GM21360 (cell line): ENCODE data around the gene IL20RA.

ENCODE experiments used
- ATAC-seq: cut with Tn5 transposase; IDR thresholded peaks from one replicate; pipeline ENCODE4 v1.9.1; 2021; ENCODE audit warnings: mild to moderate bottlenecking, moderate library complexity; ENCODE audit not compliant: unreplicated experiment

The IL20RA gene

GRCh38 chr6:137011406-137011805 is 33.4 kb downstream of the IL20RA start:
- ATAC-seq = no peak

- ATAC-seq = no peak
Observed at GRCh38 chr6:137010128-137010718, 34.5 kb downstream of the IL20RA start.

- no peak for ATAC-seq
Observed at GRCh38 chr6:137008204-137008603, 36.6 kb downstream of the IL20RA start.

- no peak for ATAC-seq
Observed at GRCh38 chr6:137006056-137006455, 38.7 kb downstream of the IL20RA start.

GRCh38 chr6:137005073-137005472 is 39.7 kb downstream of the IL20RA start:
- no peak for ATAC-seq

- ATAC-seq = no peak
Observed at GRCh38 chr6:137002505-137002904, 42.3 kb downstream of the IL20RA start.

GRCh38 chr6:137001977-137002302 is 42.8 kb downstream of the IL20RA start:
- no peak for ATAC-seq

GRCh38 chr6:137001299-137001976 is 43.3 kb downstream of the IL20RA start:
- no peak for ATAC-seq

GRCh38 chr6:137000825-137001224 is 43.9 kb downstream of the IL20RA start:
- ATAC-seq = no peak

GRCh38 chr6:136995521-136995920 is 49.2 kb downstream of the IL20RA start:
- no peak for ATAC-seq

GRCh38 chr6:136994782-136995181 is 50.0 kb downstream of the IL20RA start:
- ATAC-seq = no peak

- ATAC-seq = no peak
Observed at GRCh38 chr6:136992113-136992512, 52.7 kb downstream of the IL20RA start.

- no peak for ATAC-seq
Observed at GRCh38 chr6:136991646-136992045, 53.1 kb downstream of the IL20RA start.

GRCh38 chr6:136990754-136991153 is 54.0 kb downstream of the IL20RA start:
- ATAC-seq = no peak

- no peak for ATAC-seq
Observed at GRCh38 chr6:136990242-136990578, 54.6 kb downstream of the IL20RA start.

GRCh38 chr6:136989571-136990241 is 55.1 kb downstream of the IL20RA start:
- no peak for ATAC-seq

- ATAC-seq = no peak
Observed at GRCh38 chr6:136987526-136987925, 57.2 kb downstream of the IL20RA start.

GRCh38 chr6:136985502-136985901 is 59.3 kb downstream of the IL20RA start:
- no peak for ATAC-seq

GRCh38 chr6:136984578-136984977 is 60.2 kb downstream of the IL20RA start:
- no peak for ATAC-seq

GRCh38 chr6:136983687-136984086 is 61.1 kb downstream of the IL20RA start:
- no peak for ATAC-seq

GRCh38 chr6:136982928-136983327 is 61.8 kb downstream of the IL20RA start:
- no peak for ATAC-seq

GRCh38 chr6:136980070-136980469 is 64.7 kb downstream of the IL20RA start:
- ATAC-seq = no peak

- ATAC-seq = no peak
Observed at GRCh38 chr6:136979206-136979605, 65.6 kb downstream of the IL20RA start.
